Pancreas (tissue), 10 donors: ENCODE measurements around the gene SYNPO2. TPM values are rescaled to one million over a fixed set of nuclear protein-coding genes. Genes with fewer than 3 reads are reported as not detected.
A peak's percentile ranks its signal among the peaks of the same experiment; 100 is the strongest.
"Not testable (repeated sequence)": the region's sequence is repeated elsewhere in the genome, so short reads cannot be mapped to it uniquely, and the experiment has no call there.

ENCODE experiments used
- ATAC-seq, 4 donors: fragments of 200-7000 bp; cut with Tn5 transposase; one replicate each; pipeline versions ENCODE4 v1.8.0 to v1.9.1; 2020; ENCODE audit warnings: mild to moderate bottlenecking in 4 of 4, moderate library complexity in 4 of 4
- DNase-seq, 6 donors: peaks; one replicate each; pipeline ENCODE4 v3.0.0-alpha.2; 2020
- FAIRE-seq: peaks from 2 replicates; lab custom pipeline; 2012; peaks lifted over from hg19 to GRCh38; lab: Jason Lieb, UNC
- H3K27ac ChIP-seq, 4 donors: fragments of 200-600 bp; sonication (generic); 1 replicate in 3 of 4; 2 replicates in 1 of 4; pipeline versions ENCODE4 v1.5.0 to v1.8.0; 2020
- H3K27me3 ChIP-seq, 4 donors: fragments of 200-600 bp; one replicate each; pipeline ENCODE4 v1.8.0; 2021
- H3K36me3 ChIP-seq, 3 donors: fragments of 200-600 bp; sonication (generic) in 1 of 3; one replicate each; pipeline versions ENCODE4 v1.5.0 to v1.8.0; 2020 to 2021
- H3K4me1 ChIP-seq, 3 donors: fragments of 200-600 bp; one replicate each; pipeline ENCODE4 v1.8.0; 2021
- H3K4me3 ChIP-seq, 4 donors: fragments of 200-600 bp; sonication (generic) in 2 of 4; one replicate each; pipeline versions ENCODE4 v1.5.0 to v1.8.0; 2020 to 2021
- H3K9me3 ChIP-seq, 4 donors: fragments of 200-600 bp; one replicate each; pipeline ENCODE4 v1.8.0; 2021
- WGBS, 2 donors: extraction: QIAGEN DNeasy Blood & Tissue Kit; methylation state at CpG; one replicate each; pipeline ENCODE4 v1.1.7; 2013; 5-methylcytosine and 5-hydroxymethylcytosine counted together
- intact Hi-C, 3 donors: fragments of 100-400 bp; cut with DNase I; formaldehyde crosslinking; loops; one replicate each; pipeline versions ENCODE4 v1.11.1 to v1.14.2; 2022
- polyA plus RNA-seq, 2 donors: library from polyadenylated mRNA; stranded (reverse); fragments of 200-250 nt; gene quantifications; one replicate each; pipeline ENCODE4 v1.2.3, GENCODE V29; 2013
- total RNA-seq, 6 donors: library from RNA; stranded (reverse); fragmentation: NEBNext Ultra II Directional in 4 of 6; extraction: Animal tissue kit (Norgen Biotek cat#: 25700) in 4 of 6; gene quantifications; one replicate each; pipeline versions ENCODE4 v1.2.1 to v1.2.4, GENCODE V29; 2021 to 2023
- TF ChIP-seq, protein P1 (sequence below), 4 donors: fragments of 200-600 bp; sonication (generic) in 3 of 4; IDR thresholded peaks; one replicate each; pipeline versions ENCODE4 v1.5.0 to v1.8.0; 2021; ENCODE audit warnings: antibody characterized with exemption in 4 of 4
- donor health status: healthy with polysubstance abuse.
- donor health status: DM: no; HTN: no; CAD: no; lungs with moderate emphysema.
- donor health status: DM: no; HTN: no; CAD: no.
- donor health status: control.
- donor health status: control.
- donor health status: Bipolar disorder and iron deficiency.
- donor health status: DM: yes; HTN: yes; CAD: no.
- donor health status: DM: no; HTN: no; CAD: no.
- donor health status: DM: no; HTN: no; CAD: no.
- donor health status: DM: yes; HTN: yes; CAD: no.

SYNPO2 gene
- total and polyA plus RNA-seq, 8 donors = 2.1 to 10.9 (median 4.1) TPM

- Histone ChIP-seq H3K4me1 (peaks cover 0 to 13% (median 11%) of the 10 kb centered on the region in 3 donors), H3K4me3 (no peak overlapping the region), H3K27ac (no peak overlapping the region), H3K36me3 (no peaks in the 10 kb centered on the region), H3K9me3 (no peaks in the 10 kb centered on the region), H3K27me3 (no peaks in the 10 kb centered on the region)
- ATAC-seq = peak; percentile 84 to 93 (median 87)
- intact Hi-C loops = no loop called here
- peak; percentile 91 for FAIRE-seq
- TF ChIP-seq, protein P1, sequence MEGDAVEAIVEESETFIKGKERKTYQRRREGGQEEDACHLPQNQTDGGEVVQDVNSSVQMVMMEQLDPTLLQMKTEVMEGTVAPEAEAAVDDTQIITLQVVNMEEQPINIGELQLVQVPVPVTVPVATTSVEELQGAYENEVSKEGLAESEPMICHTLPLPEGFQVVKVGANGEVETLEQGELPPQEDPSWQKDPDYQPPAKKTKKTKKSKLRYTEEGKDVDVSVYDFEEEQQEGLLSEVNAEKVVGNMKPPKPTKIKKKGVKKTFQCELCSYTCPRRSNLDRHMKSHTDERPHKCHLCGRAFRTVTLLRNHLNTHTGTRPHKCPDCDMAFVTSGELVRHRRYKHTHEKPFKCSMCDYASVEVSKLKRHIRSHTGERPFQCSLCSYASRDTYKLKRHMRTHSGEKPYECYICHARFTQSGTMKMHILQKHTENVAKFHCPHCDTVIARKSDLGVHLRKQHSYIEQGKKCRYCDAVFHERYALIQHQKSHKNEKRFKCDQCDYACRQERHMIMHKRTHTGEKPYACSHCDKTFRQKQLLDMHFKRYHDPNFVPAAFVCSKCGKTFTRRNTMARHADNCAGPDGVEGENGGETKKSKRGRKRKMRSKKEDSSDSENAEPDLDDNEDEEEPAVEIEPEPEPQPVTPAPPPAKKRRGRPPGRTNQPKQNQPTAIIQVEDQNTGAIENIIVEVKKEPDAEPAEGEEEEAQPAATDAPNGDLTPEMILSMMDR (IDR thresholded peaks at IDR 0.05) = peak in 1 of 4 donors; percentile 19
- DNase-seq = peak in 3 of 6 donors; percentile 17 to 36 (median 24)
- 10 to 33% methylated on average over 5 of the region's 5 CpGs for WGBS, 2 donors
These were observed 80.7 kb downstream of the SYNPO2 start for GRCh38 chr4:118969359-118969758.

GRCh38 chr4:118972167-118972566 lies 83.5 kb downstream of the SYNPO2 start:
- WGBS, 2 donors = 66 to 73% methylated on average over 2 of the region's 2 CpGs
- FAIRE-seq (no peak), DNase-seq (no peak), ATAC-seq (no peak)
- intact Hi-C loops = no loop called here
- H3K27me3 ChIP-seq = no peaks in the 10 kb centered on the region
- H3K27ac ChIP-seq = no peak overlapping the region
- H3K4me1 ChIP-seq = peaks cover 0 to 13% (median 11%) of the 10 kb centered on the region in 3 donors
- H3K9me3 ChIP-seq = no peaks in the 10 kb centered on the region
- no peaks in the 10 kb centered on the region for H3K36me3 ChIP-seq
- no peak overlapping the region for H3K4me3 ChIP-seq
- TF ChIP-seq, protein P1 (IDR thresholded peaks at IDR 0.05) = no peak

DNA sequence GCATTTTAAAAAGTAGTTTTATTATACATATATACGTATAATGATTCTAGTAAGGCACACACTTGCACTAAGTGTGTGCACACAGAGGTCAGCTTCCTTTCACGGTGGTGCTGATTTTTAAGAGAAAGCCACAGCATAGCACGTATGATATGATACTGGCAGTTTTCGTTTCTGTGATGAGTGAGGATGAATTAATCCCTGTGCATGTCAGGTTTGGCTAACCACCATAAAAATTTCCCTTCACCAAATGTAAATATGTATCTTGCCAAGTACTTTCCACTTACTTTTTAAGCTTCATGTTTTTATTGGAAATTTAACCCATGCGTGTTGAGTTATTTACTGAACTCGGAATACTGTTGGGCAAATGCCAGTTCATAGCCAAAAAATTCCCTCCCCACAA lies 84.6 kb downstream of the SYNPO2 start:
- WGBS, 2 donors = 31 to 65% methylated on average over 6 of the region's 6 CpGs
- no peaks in the 10 kb centered on the region for H3K27me3 ChIP-seq
- DNase-seq = no peak
- H3K27ac ChIP-seq = no peak overlapping the region
- no peaks in the 10 kb centered on the region for H3K36me3 ChIP-seq
- intact Hi-C loops = no loop called here
- ATAC-seq = no peak
- TF ChIP-seq, protein P1 (IDR thresholded peaks at IDR 0.05) = no peak
- peaks cover 0 to 10% (median 8%) of the 10 kb centered on the region in 3 donors for H3K4me1 ChIP-seq
- no peak for FAIRE-seq
- H3K4me3 ChIP-seq = no peak overlapping the region
- no peaks in the 10 kb centered on the region for H3K9me3 ChIP-seq

GRCh38 chr4:118974758-118975157 lies 86.1 kb downstream of the SYNPO2 start:
- Histone ChIP-seq H3K4me1 (no peaks in the 10 kb centered on the region), H3K27me3 (no peaks in the 10 kb centered on the region), H3K4me3 (no peak overlapping the region), H3K9me3 (no peaks in the 10 kb centered on the region), H3K27ac (no peak overlapping the region), H3K36me3 (no peaks in the 10 kb centered on the region)
- FAIRE-seq (no peak), ATAC-seq (no peak), DNase-seq (no peak)
- TF ChIP-seq, protein P1 (IDR thresholded peaks at IDR 0.05) = no peak
- intact Hi-C loops = no loop called here
- 57 to 59% methylated on average over 2 of the region's 2 CpGs for WGBS, 2 donors

DNA sequence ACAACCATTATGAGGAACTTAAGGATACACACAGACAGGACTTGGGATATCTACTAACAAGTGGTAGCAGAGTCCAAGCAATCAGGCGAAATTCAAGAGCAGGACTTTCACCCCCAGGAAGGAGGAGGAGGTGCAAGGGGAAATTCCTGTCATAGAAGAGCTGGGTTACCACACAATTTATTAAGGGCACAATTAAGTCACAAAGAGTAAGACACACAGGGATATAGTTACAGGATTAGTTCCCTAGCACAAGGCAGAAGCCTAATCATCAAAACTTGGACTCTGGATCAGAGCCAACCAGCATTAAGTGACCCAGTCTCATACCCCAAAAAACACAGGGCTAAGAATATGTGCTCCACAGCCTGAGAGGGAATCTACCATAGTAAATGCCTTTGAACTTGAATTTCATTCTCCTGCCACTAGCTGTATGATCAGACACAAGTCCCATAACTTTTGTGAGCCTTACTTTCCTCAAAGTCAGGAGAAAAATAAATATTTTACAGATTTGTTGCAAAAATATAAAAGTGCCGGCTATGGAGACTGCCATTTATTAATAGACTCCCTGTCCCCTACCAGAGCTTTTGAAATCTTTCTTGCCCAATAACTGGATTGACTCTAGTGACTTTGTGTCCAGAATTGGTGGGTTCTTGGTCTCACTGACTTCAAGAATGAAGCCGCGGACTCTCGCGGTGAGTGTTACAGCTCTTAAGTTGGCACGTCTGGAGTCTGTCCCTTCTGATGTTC lies 87.0 kb downstream of the SYNPO2 start:
- TF ChIP-seq, protein P1 (IDR thresholded peaks at IDR 0.05) = no peak
- no peaks in the 10 kb centered on the region for H3K36me3 ChIP-seq
- no peak overlapping the region for H3K4me3 ChIP-seq
- WGBS, 2 donors = 88 to 91% methylated on average over 7 of the region's 7 CpGs
- no peaks in the 10 kb centered on the region for H3K9me3 ChIP-seq
- ATAC-seq = no peak
- no peaks in the 10 kb centered on the region for H3K4me1 ChIP-seq
- DNase-seq = no peak
- H3K27me3 ChIP-seq = no peaks in the 10 kb centered on the region
- intact Hi-C loops = no loop called here
- no peak overlapping the region for H3K27ac ChIP-seq
- FAIRE-seq = no peak

GRCh38 chr4:118976193-118976560 lies 87.5 kb downstream of the SYNPO2 start:
- H3K27me3 ChIP-seq, H3K9me3 ChIP-seq, H3K4me3 ChIP-seq, DNase-seq, ATAC-seq, H3K36me3 ChIP-seq, H3K4me1 ChIP-seq, H3K27ac ChIP-seq, intact Hi-C loops, FAIRE-seq: not testable (repeated sequence)
- WGBS, 2 donors = 89 to 94% methylated on average over 12 of the region's 12 CpGs

- H3K27me3 ChIP-seq, H3K4me1 ChIP-seq, H3K36me3 ChIP-seq, H3K27ac ChIP-seq, FAIRE-seq, ATAC-seq, H3K4me3 ChIP-seq, intact Hi-C loops, H3K9me3 ChIP-seq: not testable (repeated sequence)
- peak in 1 of 6 donors; percentile 45 for DNase-seq
- WGBS, 2 donors = 84 to 97% methylated on average over 21 to 24 of the region's 24 CpGs
These were observed 88.4 kb downstream of the SYNPO2 start for GRCh38 chr4:118977100-118977499.
